HCT116 (cell line): ENCODE results near the gene UBR3. TPM values are rescaled to one million over a fixed set of nuclear protein-coding genes. Genes with fewer than 3 reads are reported as not detected.

Experiments used
- ATAC-seq: fragments of 200-7000 bp; cut with Tn5 transposase; 2 replicates; pipeline ENCODE4 v1.9.1; 2020; ENCODE audit warnings: mild to moderate bottlenecking, moderate library complexity
- BruUV-seq: library from RNA; stranded (reverse); fragments of 400-500 nt; replicated peaks from 2 replicates; lab custom pipeline; 2021; lab: Mats Ljungman, UMichigan
- CTCF ChIA-PET: fragments of 300-600 bp; sonication (Branson Sonifier 250); formaldehyde crosslinking; loops from one replicate; lab custom pipeline; 2021; ENCODE audit warnings: antibody characterized with exemption; lab: Charles Lee
- POLR2A ChIA-PET: fragments of 300-600, 350-600 bp; sonication (Branson Sonifier 250); formaldehyde crosslinking; loops from one replicate; lab custom pipeline; 2021; ENCODE audit warnings: antibody characterized with exemption; lab: Charles Lee
- RAD21 ChIA-PET, 2 experiments: fragments of 300-600 bp; sonication (Branson Sonifier 250); formaldehyde crosslinking; loops; one replicate each; lab custom pipeline; 2023; ENCODE audit warnings: low total read pairs in 2 of 2; ENCODE audit not compliant: uncharacterized antibody in 2 of 2, unreplicated experiment in 2 of 2, low non-redundant PET in 1 of 2; lab: Charles Lee
- DNase-seq: peaks from one replicate; pipeline ENCODE4 v3.0.0-alpha.2; 2010; ENCODE audit warnings: low read depth, low spot score
- H2AFZ ChIP-seq: fragments of 200-600 bp; shearing (Covaris generic), sonication (generic); 2 replicates; pipeline ENCODE4 v1.6.1; 2017; ENCODE audit warnings: low read depth, mixed run types, mixed read lengths, antibody characterized with exemption, low read length; ENCODE audit not compliant: poor library complexity, severe bottlenecking
- H3K27ac ChIP-seq: 2 replicates; pipeline ENCODE4 v1.5.1; 2012; ENCODE audit warnings: low read depth, low read length
- H3K27me3 ChIP-seq: fragments of 200-600 bp; sonication (generic); 2 replicates; pipeline ENCODE4 v1.6.1; 2016; ENCODE audit warnings: mixed run types, low read length, mixed read lengths; ENCODE audit not compliant: insufficient read depth
- H3K36me3 ChIP-seq, 2 experiments: fragments of 200-500 bp in 1 of 2; fragments of 200-600 bp in 1 of 2; sonication (Bioruptor generic) in 1 of 2; sonication (generic) in 1 of 2; 2 replicates each; pipeline versions ENCODE4 v1.5.1 to v1.6.1; 2014 to 2016; ENCODE audit warnings: low read length in 2 of 2, inconsistent platforms in 1 of 2, mixed read lengths in 1 of 2, mixed run types in 1 of 2; ENCODE audit not compliant: insufficient read depth in 2 of 2, control insufficient read depth in 1 of 2
- H3K4me1 ChIP-seq, 2 experiments: fragments of 200-600 bp in 1 of 2; sonication (generic) in 1 of 2; 2 replicates each; pipeline versions ENCODE4 v1.5.1 to v1.6.1; 2012 to 2017; ENCODE audit warnings: low read length in 2 of 2, inconsistent platforms in 1 of 2, mild to moderate bottlenecking in 1 of 2, mixed read lengths in 1 of 2, mixed run types in 1 of 2, moderate library complexity in 1 of 2; ENCODE audit not compliant: insufficient read depth in 2 of 2, control insufficient read depth in 1 of 2
- H3K4me2 ChIP-seq: fragments of 200-600 bp; sonication (generic); 2 replicates; pipeline ENCODE4 v1.6.1; 2017; ENCODE audit warnings: mixed run types, low read length, mixed read lengths
- H3K4me3 ChIP-seq, 2 experiments: fragments of 200-600 bp in 1 of 2; sonication (generic) in 1 of 2; replicated peaks in 1 of 2; 2 replicates each; pipeline ENCODE4 v1.5.1; 2011 to 2016; ENCODE audit warnings: low read length in 2 of 2, control low read depth in 1 of 2, low read depth in 1 of 2, mild to moderate bottlenecking in 1 of 2, mixed read lengths in 1 of 2, mixed run types in 1 of 2
- H3K79me2 ChIP-seq: fragments of 200-600 bp; sonication (generic); 2 replicates; pipeline ENCODE4 v1.6.1; 2017; ENCODE audit warnings: mild to moderate bottlenecking, mixed run types, low read length, moderate library complexity, mixed read lengths; ENCODE audit not compliant: insufficient read depth
- H3K9ac ChIP-seq: fragments of 200-600 bp; sonication (generic); 2 replicates; pipeline ENCODE4 v1.6.1; 2016; ENCODE audit warnings: low read length, mixed read lengths
- H3K9me2 ChIP-seq: fragments of 200-600 bp; sonication (generic), shearing (Covaris generic); 2 replicates; pipeline ENCODE4 v1.6.1; 2017; ENCODE audit warnings: mixed run types, mild to moderate bottlenecking, moderate library complexity; ENCODE audit not compliant: insufficient read depth
- H3K9me3 ChIP-seq, 2 experiments: fragments of 200-500 bp in 1 of 2; fragments of 200-600 bp in 1 of 2; sonication (Bioruptor generic) in 1 of 2; sonication (generic) in 1 of 2; 2 replicates each; pipeline ENCODE4 v1.6.1; 2014 to 2017; ENCODE audit warnings: low read length in 2 of 2, mixed read lengths in 2 of 2, inconsistent platforms in 1 of 2, low read depth in 1 of 2, mild to moderate bottlenecking in 1 of 2, mixed run types in 1 of 2, moderate library complexity in 1 of 2; ENCODE audit not compliant: control insufficient read depth in 1 of 2, insufficient read depth in 1 of 2
- H4K20me1 ChIP-seq: fragments of 200-600 bp; sonication (generic), shearing (Covaris generic); 2 replicates; pipeline ENCODE4 v1.6.1; 2017; ENCODE audit warnings: mixed run types, mild to moderate bottlenecking, moderate library complexity; ENCODE audit not compliant: insufficient read depth
- JUND ChIP-seq: IDR thresholded peaks from 2 replicates; pipeline ENCODE4 v1.6.1; 2012
- MAX ChIP-seq: IDR thresholded peaks from 2 replicates; pipeline ENCODE4 v1.6.1; 2012
- POLR2A ChIP-seq: IDR thresholded peaks from 2 replicates; pipeline ENCODE4 v1.7.0; 2011; ENCODE audit warnings: borderline replicate concordance; ENCODE audit not compliant: insufficient read depth, insufficient read length; ENCODE audit errors: extremely low read depth
- SP1 ChIP-seq: IDR thresholded peaks from 2 replicates; pipeline ENCODE4 v1.6.1; 2012; ENCODE audit warnings: low read depth
- SRF ChIP-seq: IDR thresholded peaks from 2 replicates; pipeline ENCODE4 v1.6.1; 2012; ENCODE audit warnings: low read depth
- ZBTB33 ChIP-seq: IDR thresholded peaks from 2 replicates; pipeline ENCODE4 v1.6.1; 2011; ENCODE audit warnings: mild to moderate bottlenecking, low read length, moderate library complexity; ENCODE audit not compliant: insufficient replicate concordance; ENCODE audit errors: extremely low read depth
- ZNF274 ChIP-seq: fragments of 200-500 bp; sonication (Bioruptor generic); IDR thresholded peaks from 2 replicates; pipeline ENCODE4 v1.6.1; 2014; ENCODE audit warnings: mild to moderate bottlenecking, low read depth, low read length, inconsistent platforms
- intact Hi-C: fragments of 100-400 bp; cut with micrococcal nuclease; formaldehyde crosslinking; loops from 2 replicates; pipeline ENCODE4 v1.10.0; 2022
- total RNA-seq: library from RNA; stranded (reverse); gene quantifications from one replicate; pipeline ENCODE4 v1.2.1, GENCODE V29; 2021; ENCODE audit not compliant: unreplicated experiment
- TF ChIP-seq, protein P1 (sequence below), 3 experiments: fragments of 200-600 bp in 1 of 3; sonication (generic) in 1 of 3; IDR thresholded peaks in 2 of 3; conservative IDR thresholded peaks in 1 of 3; 2 replicates each; pipeline ENCODE4 v1.5.1; 2012 to 2017; ENCODE audit warnings: low read depth in 2 of 3, low read length in 2 of 3, antibody characterized with exemption in 1 of 3, borderline replicate concordance in 1 of 3, control low read depth in 1 of 3, mild to moderate bottlenecking in 1 of 3, mixed read lengths in 1 of 3, mixed run types in 1 of 3, moderate library complexity in 1 of 3; ENCODE audit not compliant: insufficient read depth in 1 of 3

UBR3 gene
- total RNA-seq, 1 experiment from 2014 or later: 29.5 TPM

DNA sequence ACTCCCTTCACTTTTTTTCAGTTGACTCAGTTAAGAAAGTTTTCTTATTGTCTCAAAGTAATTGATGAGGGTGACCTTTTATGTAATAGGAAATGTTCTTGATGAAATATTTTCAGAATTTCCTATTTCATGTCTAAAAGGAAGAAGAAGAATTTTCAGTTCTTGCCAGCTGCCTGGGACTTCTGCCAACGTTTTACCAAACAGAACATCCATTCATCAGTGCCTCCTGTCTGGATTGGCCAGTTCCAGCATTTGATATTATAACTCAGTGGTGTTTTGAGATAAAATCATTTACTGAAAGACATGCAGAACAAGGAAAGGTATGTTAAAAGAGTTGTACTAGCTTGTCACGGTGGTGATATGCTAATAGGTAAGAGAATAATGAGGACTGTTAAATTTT lies 246.0 kb downstream of the UBR3 start:
- H2AFZ ChIP-seq: no peak overlapping the region
- ChIA-PET POLR2A (no interaction called here), RAD21 (interaction anchor here in 1 of 2 experiments (0.5 kb wide), 1 partner anchor 22 kb away, joined by 5 read pairs; no protein-coding TSS in a partner anchor), CTCF (no interaction called here)
- no peak overlapping the region for H3K27ac ChIP-seq
- no peak overlapping the region for H3K4me3 ChIP-seq
- H3K9ac ChIP-seq: no peak overlapping the region
- intact Hi-C loops: no loop called here
- no peaks in the 10 kb centered on the region for H3K79me2 ChIP-seq
- no peaks in the 10 kb centered on the region for H4K20me1 ChIP-seq
- BruUV-seq: no TSS peak
- no peak for DNase-seq
- no peak for ATAC-seq
- TF ChIP-seq, protein P1, sequence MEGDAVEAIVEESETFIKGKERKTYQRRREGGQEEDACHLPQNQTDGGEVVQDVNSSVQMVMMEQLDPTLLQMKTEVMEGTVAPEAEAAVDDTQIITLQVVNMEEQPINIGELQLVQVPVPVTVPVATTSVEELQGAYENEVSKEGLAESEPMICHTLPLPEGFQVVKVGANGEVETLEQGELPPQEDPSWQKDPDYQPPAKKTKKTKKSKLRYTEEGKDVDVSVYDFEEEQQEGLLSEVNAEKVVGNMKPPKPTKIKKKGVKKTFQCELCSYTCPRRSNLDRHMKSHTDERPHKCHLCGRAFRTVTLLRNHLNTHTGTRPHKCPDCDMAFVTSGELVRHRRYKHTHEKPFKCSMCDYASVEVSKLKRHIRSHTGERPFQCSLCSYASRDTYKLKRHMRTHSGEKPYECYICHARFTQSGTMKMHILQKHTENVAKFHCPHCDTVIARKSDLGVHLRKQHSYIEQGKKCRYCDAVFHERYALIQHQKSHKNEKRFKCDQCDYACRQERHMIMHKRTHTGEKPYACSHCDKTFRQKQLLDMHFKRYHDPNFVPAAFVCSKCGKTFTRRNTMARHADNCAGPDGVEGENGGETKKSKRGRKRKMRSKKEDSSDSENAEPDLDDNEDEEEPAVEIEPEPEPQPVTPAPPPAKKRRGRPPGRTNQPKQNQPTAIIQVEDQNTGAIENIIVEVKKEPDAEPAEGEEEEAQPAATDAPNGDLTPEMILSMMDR (IDR thresholded peaks at IDR 0.05 in 2 of 3, conservative IDR thresholded peaks at IDR 0.05 in 1 of 3; ENCODE audit: borderline replicate concordance in 1 of 3, insufficient read depth in 1 of 3, low read depth in 2 of 3, low read length in 2 of 3): no peak
- TF ChIP-seq SP1: no peak
- TF ChIP-seq POLR2A: no peak
- no peak for TF ChIP-seq JUND
- no peak for TF ChIP-seq MAX
- no peak for TF ChIP-seq ZNF274
- H3K36me3 ChIP-seq: no peaks in the 10 kb centered on the region
- H3K9me2 ChIP-seq: no peaks in the 10 kb centered on the region
- H3K4me2 ChIP-seq: no peak overlapping the region
- no peaks in the 10 kb centered on the region for H3K27me3 ChIP-seq
- H3K4me1 ChIP-seq: peaks cover 0 to 3% of the 10 kb centered on the region in 2 experiments; a peak in 1 of 4 replicates
- no peaks in the 10 kb centered on the region for H3K9me3 ChIP-seq

DNA sequence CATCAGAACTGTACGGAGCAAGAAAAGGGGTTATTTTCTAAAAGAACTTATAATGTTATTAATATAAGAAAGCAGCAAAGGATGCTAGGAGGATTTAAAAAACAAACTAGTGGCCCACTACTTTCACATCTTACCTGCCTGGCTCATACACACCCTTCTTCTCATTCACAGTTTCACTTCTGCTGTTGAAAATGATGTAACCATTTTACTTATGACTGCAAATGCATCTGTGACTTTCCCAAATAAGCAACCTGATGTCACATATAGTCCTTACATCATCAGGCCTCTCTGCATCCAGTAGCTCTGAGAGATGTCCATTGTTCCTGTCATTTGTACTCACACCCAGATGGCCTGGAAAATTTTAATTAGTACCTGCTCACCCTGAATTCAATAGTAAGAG lies 248.9 kb downstream of the UBR3 start:
- RAD21 ChIA-PET: no interaction called here
- intact Hi-C loops: no loop called here
- BruUV-seq: no TSS peak
- TF ChIP-seq ZBTB33 (no peak), SRF (no peak)
- TF ChIP-seq, protein P1 (IDR thresholded peaks at IDR 0.05 in 2 of 3, conservative IDR thresholded peaks at IDR 0.05 in 1 of 3; ENCODE audit: borderline replicate concordance in 1 of 3, insufficient read depth in 1 of 3, low read depth in 2 of 3, low read length in 2 of 3): no peak

More for the DNA sequence above, 248.9 kb downstream of the UBR3 start:
- H3K36me3 ChIP-seq: no peaks in the 10 kb centered on the region
- H3K4me2 ChIP-seq: no peak overlapping the region
- ChIA-PET CTCF (no interaction called here), POLR2A (no interaction called here)
- no peaks in the 10 kb centered on the region for H3K9me3 ChIP-seq
- H2AFZ ChIP-seq: no peak overlapping the region
- no peak for DNase-seq
- H3K9ac ChIP-seq: no peak overlapping the region
- H3K9me2 ChIP-seq: no peaks in the 10 kb centered on the region
- no peaks in the 10 kb centered on the region for H3K79me2 ChIP-seq
- no peaks in the 10 kb centered on the region for H4K20me1 ChIP-seq
- ATAC-seq: no peak
- no peak overlapping the region for H3K4me3 ChIP-seq
- no peak overlapping the region for H3K27ac ChIP-seq
- peaks cover 0 to 3% of the 10 kb centered on the region in 2 experiments; a peak in 1 of 4 replicates for H3K4me1 ChIP-seq
- no peaks in the 10 kb centered on the region for H3K27me3 ChIP-seq
